HG03045 (cell line): Measurements from ENCODE around the gene BTLA.
"Not testable (repeated sequence)": the region's sequence is repeated elsewhere in the genome, so short reads cannot be mapped to it uniquely, and the experiment has no call there.

Source experiments
- ATAC-seq: cut with Tn5 transposase; IDR thresholded peaks from one replicate; pipeline ENCODE4 v1.9.1; 2021; ENCODE audit warnings: mild to moderate bottlenecking, moderate library complexity; ENCODE audit not compliant: unreplicated experiment

BTLA gene

GRCh38 chr3:112498914-112499711 lies at the start of gene BTLA:
Gene BTLA, minus strand, starts transcription at chr3:112499472. Its CDS starts 114 bp downstream, at chr3:112499358.
- ATAC-seq, result peak; percentile 57

GRCh38 chr3:112546216-112546759 lies 47.0 kb upstream of the BTLA start:
- ATAC-seq, result no peak

GRCh38 chr3:112539825-112540650 lies 40.8 kb upstream of the BTLA start:
- peak; percentile 89 for ATAC-seq

GRCh38 chr3:112531358-112531781 lies 32.1 kb upstream of the BTLA start:
- ATAC-seq, result no peak

GRCh38 chr3:112530573-112530972 lies 31.3 kb upstream of the BTLA start:
- ATAC-seq, result no peak

- ATAC-seq, result not testable (repeated sequence)
These were observed 24.9 kb upstream of the BTLA start for GRCh38 chr3:112524127-112524526.

GRCh38 chr3:112519424-112520001 lies 20.2 kb upstream of the BTLA start:
- ATAC-seq, result peak; percentile 50

- not testable (repeated sequence) for ATAC-seq
These were observed 19.7 kb upstream of the BTLA start for GRCh38 chr3:112518970-112519369.

GRCh38 chr3:112514527-112515128 lies 15.4 kb upstream of the BTLA start:
- peak; percentile 99 for ATAC-seq

- ATAC-seq, result no peak
These were observed 13.0 kb upstream of the BTLA start for GRCh38 chr3:112512320-112512719.

GRCh38 chr3:112508860-112509259 lies 9.6 kb upstream of the BTLA start:
- ATAC-seq, result no peak

GRCh38 chr3:112508261-112508660 lies 9.0 kb upstream of the BTLA start:
- no peak for ATAC-seq

GRCh38 chr3:112505907-112506306 lies 6.6 kb upstream of the BTLA start:
- no peak for ATAC-seq

GRCh38 chr3:112504123-112504522 lies 4.9 kb upstream of the BTLA start:
- ATAC-seq, result no peak

GRCh38 chr3:112503304-112503972 lies 4.2 kb upstream of the BTLA start:
- no peak for ATAC-seq

- no peak for ATAC-seq
These were observed 1.3 kb upstream of the BTLA start for GRCh38 chr3:112500621-112501020.

- no peak for ATAC-seq
These were observed 1.2 kb downstream of the BTLA start for GRCh38 chr3:112497897-112498548.

- no peak for ATAC-seq
These were observed 2.8 kb downstream of the BTLA start for GRCh38 chr3:112496366-112497067.

GRCh38 chr3:112494448-112494767 lies 4.9 kb downstream of the BTLA start:
- not testable (repeated sequence) for ATAC-seq
